GM19240 (cell line): Measurements from ENCODE around the gene ATXN1.
"Not testable (repeated sequence)": the region's sequence is repeated elsewhere in the genome, so short reads cannot be mapped to it uniquely, and the experiment has no call there.

Source experiments
- DNase-seq: peaks from one replicate; pipeline ENCODE4 v3.0.0; 2011; ENCODE audit warnings: low spot score; ENCODE audit not compliant: insufficient read length

ATXN1 gene

DNA sequence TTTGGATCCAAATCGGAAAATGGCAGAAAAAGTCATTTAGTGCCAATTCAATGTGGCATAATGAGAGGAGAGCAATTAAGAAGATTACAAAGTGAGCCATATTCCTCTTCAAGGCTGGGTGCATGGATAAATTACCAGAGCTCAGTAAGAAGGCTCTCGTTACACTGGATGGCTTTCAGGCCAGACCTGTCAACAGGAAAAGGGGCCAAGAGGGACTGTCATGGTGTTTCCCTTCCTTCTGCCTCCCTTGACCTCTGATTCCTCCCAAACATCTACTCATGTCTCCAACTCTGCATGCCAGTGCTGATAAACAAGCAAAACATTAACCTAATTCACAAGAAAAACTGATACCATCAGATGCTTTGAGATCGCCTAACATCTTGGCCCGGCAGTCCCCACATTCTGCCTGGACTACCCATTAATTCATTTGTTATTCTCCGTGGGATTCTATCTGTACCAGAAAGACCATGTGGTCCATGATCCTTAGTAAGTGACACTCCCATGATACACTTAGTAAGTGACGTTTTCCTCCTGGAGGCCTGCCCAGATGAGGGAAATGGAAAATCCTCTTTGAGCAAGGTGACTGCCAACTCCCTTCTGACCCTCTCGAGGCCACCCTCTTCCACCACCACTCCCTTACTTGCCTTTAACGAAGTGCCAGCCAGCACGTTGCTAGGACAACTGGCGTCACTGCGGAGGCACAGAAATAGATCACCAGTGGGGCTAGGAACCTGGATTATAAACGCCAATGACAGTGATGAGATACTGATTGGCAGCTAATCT is 283.7 kb downstream of the ATXN1 start:
- DNase-seq = no peak

DNA sequence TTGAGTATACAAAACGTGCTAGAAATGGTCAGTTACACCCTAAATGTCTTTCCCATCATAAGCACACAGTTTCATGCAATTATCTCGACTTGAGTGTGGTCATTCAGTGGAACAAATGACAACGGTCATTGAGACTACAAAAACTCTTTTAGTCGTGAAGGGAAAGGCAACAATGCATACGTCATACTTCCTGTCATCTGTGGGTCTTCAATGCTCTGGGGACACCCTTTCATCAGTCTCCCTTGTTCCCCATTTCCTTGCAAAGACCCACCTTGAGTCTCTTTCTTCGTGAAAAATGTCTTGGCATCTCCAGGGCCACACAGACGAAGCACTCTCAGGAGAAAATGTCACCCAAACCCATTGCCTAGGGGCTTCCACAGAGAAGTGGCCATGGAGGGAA is 284.4 kb downstream of the ATXN1 start:
- no peak for DNase-seq

DNA sequence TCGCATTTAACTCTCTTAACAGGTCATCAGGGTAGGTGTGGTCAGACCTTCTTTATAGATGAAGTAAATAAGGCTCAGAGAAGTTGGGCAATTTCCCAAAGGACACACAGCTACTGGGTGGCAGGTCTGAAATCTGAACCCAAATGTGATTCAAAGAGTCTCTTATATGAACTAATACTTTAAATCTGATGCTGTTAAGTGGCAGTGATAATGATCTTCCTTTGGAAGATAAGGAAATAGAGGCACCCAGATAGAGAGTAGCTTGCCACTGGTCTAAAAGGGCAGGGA is 285.8 kb downstream of the ATXN1 start:
- DNase-seq = no peak

DNA sequence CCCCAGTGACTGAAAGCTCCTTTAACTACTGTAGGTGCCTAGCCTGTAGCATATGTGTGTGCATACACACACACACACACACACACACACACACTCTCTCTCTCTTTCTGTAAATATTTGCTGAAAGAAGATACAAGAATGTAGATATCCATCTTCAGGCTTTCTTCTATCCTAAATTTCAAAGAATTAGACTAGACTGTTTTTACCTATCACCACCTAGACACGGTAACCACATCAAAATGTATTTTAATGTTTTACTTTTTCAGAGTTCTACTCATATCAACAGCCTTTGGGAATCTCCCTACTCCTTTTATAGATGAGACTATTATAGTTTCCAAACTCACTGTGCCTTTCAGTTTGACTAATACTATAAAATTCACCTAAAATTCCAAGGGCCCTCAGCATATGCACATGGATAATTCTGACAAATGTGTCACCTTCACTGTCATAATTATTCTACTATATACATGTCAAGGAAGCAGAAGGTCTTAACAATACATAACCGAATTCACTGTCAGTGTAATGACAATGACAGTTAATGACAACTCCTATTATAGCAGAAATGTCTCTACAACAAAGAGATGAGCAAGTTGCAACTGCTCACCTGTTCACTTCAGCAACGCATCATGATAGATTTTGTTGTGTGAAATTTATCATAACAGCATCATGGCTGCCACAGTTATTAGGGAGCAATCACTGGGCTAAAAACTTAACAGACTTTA is 286.3 kb downstream of the ATXN1 start:
- no peak for DNase-seq

GRCh38 chr6:16473908-16474771 is 287.1 kb downstream of the ATXN1 start:
- no peak for DNase-seq

- no peak for DNase-seq
Observed at GRCh38 chr6:16473184-16473907, 287.9 kb downstream of the ATXN1 start.

DNA sequence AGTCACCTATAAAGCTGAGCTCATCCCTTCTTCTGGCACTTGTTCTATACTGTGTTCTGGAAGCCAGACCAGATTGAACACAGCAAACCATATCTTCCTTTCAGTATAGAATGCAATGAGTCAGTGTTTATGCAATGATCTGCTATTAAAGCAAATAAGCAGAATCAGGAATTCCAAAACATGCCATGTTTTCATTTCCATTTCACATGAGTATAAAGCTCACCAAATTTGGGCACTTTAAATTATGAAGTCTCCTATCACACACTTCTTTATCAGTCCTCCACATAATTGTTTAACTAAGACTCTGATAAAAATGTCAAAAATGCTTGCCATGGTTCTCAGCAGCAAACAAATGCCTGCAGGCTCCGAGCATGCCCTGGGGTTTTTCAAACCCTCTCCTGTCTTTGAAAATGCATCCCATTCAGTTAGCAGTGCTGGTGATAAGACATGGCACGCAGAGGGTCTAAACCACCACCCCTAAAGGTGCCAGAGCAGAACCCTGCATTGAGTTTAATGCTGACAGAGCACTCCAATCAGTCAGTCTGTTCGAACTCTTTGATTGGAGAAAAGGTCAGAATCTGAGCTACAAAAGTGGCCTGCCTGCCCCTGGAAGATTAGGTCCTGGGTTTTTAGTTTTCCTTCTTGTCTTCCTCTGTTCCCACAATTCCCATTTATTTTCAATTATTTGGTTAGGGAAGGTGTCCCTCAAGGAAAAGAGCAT is 288.8 kb downstream of the ATXN1 start:
- no peak for DNase-seq

- DNase-seq = no peak
Observed at GRCh38 chr6:16471910-16472297, 289.4 kb downstream of the ATXN1 start.

GRCh38 chr6:16471222-16471909 is 289.9 kb downstream of the ATXN1 start:
- no peak for DNase-seq

DNA sequence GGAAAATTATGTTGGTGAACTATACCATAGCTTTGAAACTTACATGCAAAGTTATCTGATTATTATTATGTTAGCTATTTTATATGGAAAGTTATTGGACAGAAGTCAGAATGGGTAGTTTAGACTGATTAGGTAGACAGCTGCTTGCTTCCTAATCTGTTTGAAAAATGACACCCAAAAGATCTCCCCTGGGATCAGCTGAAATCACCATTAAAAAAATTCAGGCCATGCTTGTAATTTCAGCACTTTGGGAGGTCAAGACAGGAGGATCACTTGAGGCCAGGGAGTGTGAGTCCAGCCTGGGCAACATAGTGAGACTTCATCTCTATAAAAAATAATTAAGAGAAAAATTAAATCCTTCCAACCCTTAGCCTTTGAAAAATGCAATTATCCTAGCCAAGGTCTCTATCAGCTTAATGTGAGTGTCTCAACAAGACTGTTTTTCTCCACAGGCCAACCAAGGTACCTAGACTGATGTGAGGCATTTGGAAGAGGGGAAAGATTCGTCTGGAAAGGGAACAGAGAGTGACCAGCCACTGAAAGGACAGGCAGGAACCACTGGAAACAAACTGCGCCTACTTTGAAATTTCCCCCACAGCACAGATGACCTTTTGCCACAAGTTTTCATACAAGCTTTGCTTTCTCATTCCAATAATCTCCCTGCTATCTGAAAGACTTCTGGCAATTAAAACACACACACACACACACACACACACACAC is 290.6 kb downstream of the ATXN1 start:
- DNase-seq = no peak

GRCh38 chr6:16468991-16469615 is 292.2 kb downstream of the ATXN1 start:
- DNase-seq = no peak

GRCh38 chr6:16466800-16467553 is 294.3 kb downstream of the ATXN1 start:
- DNase-seq = no peak

- no peak for DNase-seq
Observed at GRCh38 chr6:16464045-16464444, 297.2 kb downstream of the ATXN1 start.

- DNase-seq = not testable (repeated sequence)
Observed at GRCh38 chr6:16463246-16463645, 298.0 kb downstream of the ATXN1 start.

GRCh38 chr6:16461491-16461890 is 299.8 kb downstream of the ATXN1 start:
- DNase-seq = no peak

- not testable (repeated sequence) for DNase-seq
Observed at GRCh38 chr6:16459472-16459871, 301.8 kb downstream of the ATXN1 start.

DNA sequence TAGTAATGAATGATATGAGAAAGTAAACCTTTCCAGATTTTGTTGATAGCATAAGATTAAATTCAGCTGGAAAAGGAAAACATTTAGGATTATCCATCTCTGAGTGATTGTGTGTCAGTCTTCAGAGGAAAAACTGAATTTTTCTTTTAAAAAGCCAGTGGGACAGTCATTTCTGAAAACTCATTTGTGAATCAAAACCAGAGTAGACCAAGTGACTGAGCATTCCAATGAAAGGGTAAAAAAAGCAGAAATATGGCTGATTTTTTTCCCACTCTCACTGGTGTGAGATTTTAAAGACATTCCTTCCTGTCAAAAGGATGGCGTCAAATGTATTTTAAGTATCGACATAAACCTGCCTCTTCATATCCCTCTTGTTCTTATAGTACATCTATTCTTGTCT is 308.9 kb downstream of the ATXN1 start:
- DNase-seq = no peak

GRCh38 chr6:16450821-16451220 is 310.4 kb downstream of the ATXN1 start:
- DNase-seq = no peak
